ENCODE measurements around the gene PREX1.

The PREX1 gene

DNA sequence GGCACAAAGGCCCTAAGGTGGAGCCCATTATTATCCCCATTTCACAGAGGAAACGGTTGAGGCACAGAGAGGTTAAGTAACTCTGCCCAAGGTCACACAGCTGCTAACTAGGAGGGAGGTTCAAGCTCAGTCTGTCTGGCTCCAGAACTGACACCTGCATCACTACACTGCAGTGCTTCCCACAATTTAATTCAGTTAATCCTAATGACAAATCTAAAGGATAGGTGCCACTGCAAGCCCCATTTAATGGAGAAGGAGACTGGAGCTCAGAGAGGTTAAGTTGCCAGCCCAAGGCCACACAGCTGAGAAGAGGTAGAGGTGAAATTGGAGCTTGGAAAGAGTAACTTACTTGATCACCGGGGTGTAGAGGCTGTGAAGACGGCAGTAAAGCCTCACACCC, 148.8 kb downstream of the PREX1 start:
- no peak for DNase-seq

DNA sequence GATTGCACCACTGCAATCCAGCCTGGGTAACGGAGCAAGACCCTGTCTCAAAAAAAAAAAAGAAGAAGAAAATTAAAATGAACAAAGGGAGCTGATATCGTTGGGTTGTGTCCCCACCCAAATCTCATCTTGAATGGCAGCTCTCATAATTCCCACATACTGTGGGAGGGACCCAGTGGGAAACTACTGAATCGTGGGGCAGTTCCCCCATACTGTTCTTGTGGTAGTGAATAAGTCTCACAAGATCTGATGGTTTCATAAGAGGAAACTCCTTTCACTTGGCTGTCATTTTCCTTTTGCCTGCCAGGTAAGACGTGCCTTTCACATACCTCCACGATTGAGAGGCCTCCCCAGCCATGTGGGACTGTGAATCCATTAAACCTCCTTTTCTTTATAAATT, 149.4 kb downstream of the PREX1 start:
- no peak for DNase-seq

- DNase-seq = no peak
Observed at GRCh38 chr20:48676795-48677460, 150.9 kb downstream of the PREX1 start.

DNA sequence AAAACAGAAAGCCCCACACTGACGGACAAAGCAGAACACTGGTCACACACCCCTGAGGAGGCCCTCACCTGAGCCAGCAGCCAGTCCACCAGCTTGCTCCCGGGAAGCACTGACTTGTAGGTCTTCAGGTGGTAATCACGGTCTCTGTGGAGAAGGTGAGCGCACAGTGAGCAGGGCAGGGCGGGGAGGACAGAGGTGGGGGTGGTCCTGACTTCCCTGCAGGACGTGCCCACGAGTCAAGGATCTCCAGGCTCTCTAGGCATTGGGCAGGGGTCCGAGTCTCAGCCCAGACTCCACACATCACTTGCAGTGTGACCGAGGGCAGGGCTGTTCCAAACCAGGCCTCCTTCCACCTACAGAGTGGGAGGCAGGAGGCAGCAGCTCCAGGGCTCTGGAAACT, 151.7 kb downstream of the PREX1 start:
- no peak for DNase-seq

DNA sequence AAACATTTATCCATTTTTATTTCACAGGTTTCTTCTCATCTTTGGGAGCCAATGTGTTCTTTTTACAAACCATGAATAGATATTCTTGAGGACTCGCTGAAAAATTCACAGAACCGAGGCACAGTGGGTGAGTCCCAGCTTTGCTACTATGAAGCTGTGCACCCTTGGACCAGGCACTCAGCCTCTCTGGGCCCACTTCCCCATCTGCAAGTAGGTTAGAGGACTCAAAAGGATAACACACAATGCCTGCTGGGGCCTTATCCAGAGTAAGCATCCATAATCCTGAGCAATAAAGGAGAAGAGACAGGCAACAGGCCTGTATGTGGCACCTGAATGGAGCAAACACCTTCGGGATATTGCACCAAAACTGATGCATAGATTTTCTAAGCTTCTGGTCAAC, 153.3 kb downstream of the PREX1 start:
- no peak for DNase-seq

- DNase-seq = no peak
Observed at GRCh38 chr20:48673507-48673906, 154.3 kb downstream of the PREX1 start.

- DNase-seq = no peak
Observed at GRCh38 chr20:48672324-48672723, 155.5 kb downstream of the PREX1 start.

GRCh38 chr20:48671141-48671540, 156.7 kb downstream of the PREX1 start:
- DNase-seq = no peak

- DNase-seq = no peak
Observed at GRCh38 chr20:48669946-48670605, 157.7 kb downstream of the PREX1 start.

DNA sequence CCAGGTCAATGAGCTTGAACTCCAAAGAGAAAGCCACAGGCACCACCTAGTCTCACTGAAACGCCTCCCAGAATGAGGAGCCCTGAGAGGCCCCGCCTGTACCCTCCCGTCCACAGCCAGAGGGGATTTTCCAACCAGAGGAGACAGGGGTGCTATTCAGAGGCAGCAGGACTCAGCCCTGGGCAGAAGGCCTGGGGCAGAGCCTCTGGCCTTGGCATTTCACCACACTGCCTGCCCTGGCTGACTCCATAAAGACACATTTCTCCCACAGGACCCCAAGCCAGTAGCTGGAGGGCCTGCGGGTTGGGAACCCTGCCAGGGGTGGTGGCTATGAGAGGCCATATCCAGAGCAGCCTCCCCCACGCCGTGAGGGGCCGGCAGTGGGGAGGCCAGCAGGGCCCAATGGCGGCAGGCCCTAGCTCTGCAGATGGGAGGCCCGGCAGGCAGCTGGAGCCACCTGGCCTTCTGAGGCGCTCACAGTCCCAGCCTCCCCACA, 159.3 kb downstream of the PREX1 start:
- DNase-seq = no peak

GRCh38 chr20:48667889-48668413, 159.8 kb downstream of the PREX1 start:
- no peak for DNase-seq

DNA sequence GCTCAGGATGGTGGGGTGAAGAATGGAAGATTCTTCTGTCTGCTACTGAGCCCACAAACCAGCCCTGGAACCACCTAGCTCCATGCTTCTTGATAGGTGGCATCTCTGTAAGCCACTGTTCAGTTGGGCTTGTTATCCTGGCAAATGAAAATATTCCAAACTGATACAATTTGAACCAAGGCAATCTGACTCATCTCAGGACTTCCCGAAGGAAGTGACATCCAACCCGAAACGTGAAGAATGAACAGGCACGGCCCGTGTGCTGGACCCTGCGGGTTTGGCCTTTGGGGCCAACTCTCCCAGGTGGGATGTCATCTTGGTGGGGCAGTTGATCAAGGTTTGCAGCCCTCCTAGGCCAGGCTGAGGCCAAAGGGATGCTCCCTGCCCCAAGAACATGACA, 160.3 kb downstream of the PREX1 start:
- no peak for DNase-seq

- no peak for DNase-seq
Observed at GRCh38 chr20:48665785-48666184, 162.0 kb downstream of the PREX1 start.

- no peak for DNase-seq
Observed at GRCh38 chr20:48662711-48663110, 165.1 kb downstream of the PREX1 start.

- no peak for DNase-seq
Observed at GRCh38 chr20:48661575-48662455, 166.0 kb downstream of the PREX1 start.

- no peak for DNase-seq
Observed at GRCh38 chr20:48660788-48661187, 167.0 kb downstream of the PREX1 start.

GRCh38 chr20:48659858-48660257, 167.9 kb downstream of the PREX1 start:
- DNase-seq = no peak

- DNase-seq = no peak
Observed at GRCh38 chr20:48658505-48658904, 169.3 kb downstream of the PREX1 start.

DNA sequence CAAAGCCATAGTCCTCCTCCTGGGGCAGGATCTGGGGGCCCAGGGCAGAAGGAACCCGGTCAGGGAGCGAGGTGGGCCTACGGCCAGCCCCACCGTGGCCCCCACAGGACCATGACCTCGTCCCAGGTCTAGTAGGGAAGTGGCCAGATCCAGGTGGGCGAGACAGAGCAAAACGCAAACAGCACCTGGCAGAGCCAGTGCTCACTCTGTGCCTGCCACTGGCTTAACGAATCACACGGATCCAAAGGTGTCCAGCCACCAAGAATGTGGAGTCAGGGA, 169.7 kb downstream of the PREX1 start:
- DNase-seq = no peak

DNA sequence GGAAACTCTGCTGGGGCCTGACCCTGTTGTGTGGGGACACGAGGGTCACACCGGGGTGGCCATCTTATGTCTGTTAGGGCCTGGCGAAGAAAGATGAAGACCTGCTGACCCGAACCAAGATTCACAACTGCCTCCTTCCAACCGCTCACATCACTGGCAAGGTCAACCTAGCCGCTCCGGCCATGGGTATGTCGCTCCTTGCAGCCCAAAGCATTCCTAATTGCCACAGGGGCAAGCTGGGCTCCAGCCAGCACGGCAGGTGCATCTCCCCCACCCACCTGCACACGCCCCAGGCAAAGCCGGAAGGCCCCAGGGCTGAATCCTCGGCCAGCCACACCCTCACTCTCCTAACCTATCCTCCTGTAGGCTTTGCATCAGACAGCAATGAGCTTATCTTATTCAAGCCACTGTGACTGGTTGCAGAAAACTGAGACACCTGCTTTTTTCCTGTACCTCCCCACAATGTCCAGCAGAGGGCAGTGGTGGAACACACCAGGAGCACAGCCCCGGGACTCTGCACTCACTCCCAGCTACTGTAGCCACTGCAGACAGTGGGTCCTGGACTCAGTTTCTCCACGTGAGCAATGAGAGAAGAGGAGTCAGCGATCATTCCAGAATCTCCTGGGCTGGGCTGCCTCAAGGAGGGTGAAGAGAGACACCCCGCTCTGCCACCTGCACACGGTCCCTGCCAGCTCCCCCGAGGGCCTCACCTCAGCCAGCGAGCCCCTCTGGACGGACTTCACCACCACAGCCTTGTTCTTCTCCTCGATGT, 170.2 kb downstream of the PREX1 start:
- peak in 3 of 4 experiments; percentile 12 to 53 (median 36) for DNase-seq

DNA sequence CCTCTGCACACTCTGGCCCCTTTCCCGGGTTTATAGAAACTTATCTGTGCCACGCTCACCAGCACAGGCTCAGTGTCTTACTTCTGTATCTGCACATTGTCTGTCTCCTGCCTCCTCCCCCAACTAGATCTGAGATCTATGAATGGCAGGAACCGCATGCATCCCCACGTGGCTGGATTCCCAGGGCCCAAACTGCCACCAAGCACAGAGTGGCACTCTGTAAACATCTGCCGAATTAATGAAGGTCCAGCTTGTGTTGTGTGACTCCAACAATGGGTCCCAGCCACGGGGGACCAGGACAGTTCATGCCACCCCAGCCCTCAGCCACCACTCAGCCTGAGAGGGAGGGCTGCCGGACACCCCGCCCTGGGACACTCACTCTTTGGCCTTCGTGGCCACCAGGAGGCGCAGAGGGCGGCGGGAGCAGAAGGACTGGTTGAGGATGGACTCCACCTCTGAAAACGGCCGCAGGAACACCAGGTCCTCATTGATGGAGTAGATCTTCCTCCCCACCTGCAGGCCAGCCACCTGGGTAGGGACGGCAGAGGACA, 171.1 kb downstream of the PREX1 start:
- no peak for DNase-seq

DNA sequence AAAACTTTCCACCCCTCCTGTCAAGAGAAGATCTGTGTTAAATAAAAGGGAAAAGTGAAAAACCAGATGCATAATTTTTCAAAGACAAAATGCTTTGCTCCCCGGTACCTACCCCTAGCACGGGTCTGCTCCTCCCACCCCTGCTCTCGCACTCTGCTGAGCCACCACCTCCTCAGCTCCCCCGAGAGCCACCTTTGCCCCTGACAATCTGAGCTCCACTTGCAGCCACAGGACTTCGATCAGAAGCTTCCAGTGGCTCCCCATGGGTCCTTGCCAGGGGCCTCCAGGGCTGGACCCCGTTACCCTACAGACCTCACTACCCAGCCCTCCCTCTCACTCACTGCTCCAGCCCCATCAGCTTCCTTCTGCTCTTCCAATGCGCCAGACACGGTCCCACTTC, 171.7 kb downstream of the PREX1 start:
- no peak for DNase-seq

DNA sequence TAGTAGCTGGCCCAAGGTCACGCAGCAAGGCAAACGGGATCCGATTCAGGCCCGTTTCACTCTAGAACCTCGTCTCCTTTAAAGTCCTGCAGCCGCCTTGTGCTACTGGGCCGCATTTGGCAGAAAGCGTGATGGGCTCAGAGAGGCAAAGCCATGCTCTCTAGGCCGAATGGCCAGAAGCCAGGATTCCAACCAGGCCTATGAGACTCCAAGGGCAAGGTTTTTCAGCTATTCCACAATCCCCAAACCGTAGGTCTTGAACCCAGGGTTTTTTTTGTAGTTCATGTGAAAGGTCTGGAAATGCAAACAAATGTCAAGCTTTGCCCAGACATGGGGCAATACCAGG, 174.1 kb downstream of the PREX1 start:
- DNase-seq = no peak
